Activated CD4-positive, alpha-beta T cell treated with anti-CD3 and anti-CD28 coated beads, Interleukin-2, Interleukin-4, amounts not matched to agents 100 ng/mL and 50 ng/mL, durations not matched to agents 16 hours and 8 hours (primary cell): ENCODE results near the gene UPF1.
A peak's percentile ranks its signal among the peaks of the same experiment; 100 is the strongest.

ENCODE experiments used
- DNase-seq: peaks from one replicate; pipeline ENCODE4 v3.0.0-alpha.2; 2020; ENCODE audit warnings: low spot score

The UPF1 gene

GRCh38 chr19:18831524-18832305 lies at the start of gene UPF1:
Gene UPF1 (plus strand): TSS chr19:18831959. CDS start chr19:18832210, 251 bp downstream.
- DNase-seq, result peak; percentile 96

- DNase-seq, result no peak
Measured at GRCh38 chr19:18782559-18783225, 49.1 kb upstream of the UPF1 start.

- no peak for DNase-seq
Measured at GRCh38 chr19:18783958-18784785, 47.6 kb upstream of the UPF1 start.

GRCh38 chr19:18784786-18785120 lies 47.0 kb upstream of the UPF1 start:
- no peak for DNase-seq

GRCh38 chr19:18785179-18786124 lies 46.3 kb upstream of the UPF1 start:
- DNase-seq, result peak; percentile 77

GRCh38 chr19:18788529-18789421 lies 43.0 kb upstream of the UPF1 start:
- DNase-seq, result no peak

GRCh38 chr19:18789422-18789869 lies 42.3 kb upstream of the UPF1 start:
- DNase-seq, result no peak

GRCh38 chr19:18789883-18790565 lies 41.7 kb upstream of the UPF1 start:
- no peak for DNase-seq

GRCh38 chr19:18790566-18791314 lies 41.0 kb upstream of the UPF1 start, which contains the start of gene COMP:
Gene COMP (minus strand): TSS chr19:18791305. CDS start chr19:18791269, 36 bp downstream.
- DNase-seq, result no peak

GRCh38 chr19:18791315-18791678 lies 40.5 kb upstream of the UPF1 start:
- no peak for DNase-seq

GRCh38 chr19:18792661-18793060 lies 39.1 kb upstream of the UPF1 start:
- no peak for DNase-seq

- DNase-seq, result no peak
Measured at GRCh38 chr19:18793144-18794028, 38.4 kb upstream of the UPF1 start.

GRCh38 chr19:18794029-18794313 lies 37.8 kb upstream of the UPF1 start:
- DNase-seq, result no peak

GRCh38 chr19:18794692-18795091 lies 37.1 kb upstream of the UPF1 start:
- DNase-seq, result no peak

- no peak for DNase-seq
Measured at GRCh38 chr19:18795540-18795939, 36.2 kb upstream of the UPF1 start.

- no peak for DNase-seq
Measured at GRCh38 chr19:18796239-18796638, 35.5 kb upstream of the UPF1 start.

- no peak for DNase-seq
Measured at GRCh38 chr19:18798384-18799352, 33.1 kb upstream of the UPF1 start.
